ENCODE results near the gene EHD4.

EHD4 gene

DNA sequence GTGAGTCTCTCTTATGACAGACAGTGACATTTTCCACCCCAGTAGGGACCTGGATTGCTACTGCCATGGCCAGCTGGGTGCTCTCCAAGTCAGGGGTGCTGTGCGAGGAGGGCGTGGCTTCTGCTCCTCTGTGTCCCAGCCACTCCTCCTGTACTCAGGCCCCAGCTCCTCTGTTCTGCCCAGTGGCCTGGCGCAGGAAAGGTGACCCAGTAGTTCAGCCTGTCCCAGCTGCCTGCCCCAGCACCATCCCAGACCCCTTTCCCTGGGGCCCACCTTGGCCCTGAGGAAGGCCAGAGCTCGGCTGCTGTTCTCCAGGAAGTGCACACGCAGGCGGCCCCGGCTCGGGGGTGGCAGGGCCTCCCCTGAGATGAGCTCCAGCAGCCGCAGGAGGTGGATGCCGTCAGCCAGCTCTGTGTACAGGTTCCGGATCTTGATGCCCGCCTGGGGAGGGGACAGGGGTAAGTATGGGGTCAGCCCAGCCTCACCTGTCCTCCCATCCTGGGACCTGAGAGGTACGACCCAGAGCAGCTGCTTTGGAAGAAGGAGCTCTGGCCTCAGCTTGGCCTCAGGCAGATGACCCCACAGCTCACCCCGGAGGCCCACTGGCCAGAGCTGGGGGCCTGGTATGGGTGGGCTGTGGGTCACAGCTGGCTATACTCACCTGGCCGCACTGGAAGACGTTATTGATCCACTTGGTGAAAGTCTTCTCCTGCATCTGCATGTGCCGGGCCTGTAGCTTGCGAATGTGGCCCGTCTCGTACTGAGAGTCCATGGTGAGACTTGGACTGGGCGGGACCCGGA is 79.5 kb downstream of the EHD4 start:
- H4K91ac ChIP-seq (ENCODE audit: low read depth, low read length, poor library complexity) = no peak overlapping the region
- no peak for DNase-seq (ENCODE audit: low spot score)

DNA sequence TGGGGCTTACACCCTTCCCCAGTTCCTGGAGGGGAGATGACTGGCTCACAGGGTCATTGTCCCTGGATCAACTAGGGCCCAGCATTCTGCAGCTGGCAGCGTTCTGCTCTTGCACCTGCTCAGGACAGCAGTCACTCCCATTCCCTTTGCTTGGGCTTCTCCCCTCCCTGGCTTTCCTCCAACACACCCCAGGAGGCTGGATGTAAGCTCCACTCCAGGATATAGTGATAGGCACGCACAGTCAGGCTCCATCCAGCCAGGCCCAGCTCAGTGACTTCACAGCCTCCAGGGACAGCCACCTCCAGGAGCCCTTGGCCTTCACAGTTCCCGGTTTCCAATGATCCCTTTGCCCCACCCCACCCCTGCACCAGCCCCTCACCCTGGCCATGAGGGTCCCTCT is 80.4 kb downstream of the EHD4 start:
- Histone ChIP-seq H3K79me1 (ENCODE audit: low read depth, low read length) (no peaks in the 10 kb centered on the region), H3K27me3 (ENCODE audit: control insufficient read depth in 3 of 3, insufficient read depth in 3 of 3, low read depth in 1 of 3, low read length in 3 of 3) (peaks cover 0 to 3% (median under 1%) of the 10 kb centered on the region in 3 experiments), H3K4me3 (ENCODE audit: low read length in 2 of 2) (no peak overlapping the region), H3K23ac (ENCODE audit: low read depth, low read length, poor library complexity) (no peak overlapping the region), H2BK15ac (ENCODE audit: low read length) (no peak overlapping the region), H2BK12ac (ENCODE audit: low read length) (no peak overlapping the region), H3K18ac (ENCODE audit: low read length) (no peak overlapping the region), H3K4me2 (ENCODE audit: insufficient read depth, low read length, poor library complexity, severe bottlenecking) (no peak overlapping the region), H4K8ac (ENCODE audit: low read depth, low read length) (no peak overlapping the region), H3K36me3 (replicated peaks in 1 of 2; ENCODE audit: control insufficient read depth in 2 of 2, insufficient read depth in 2 of 2, low read length in 2 of 2) (no peaks in the 10 kb centered on the region), H3K27ac (replicated peaks; ENCODE audit: low read length) (no peak overlapping the region), H3K14ac (ENCODE audit: low read length) (no peak overlapping the region), H2BK5ac (ENCODE audit: low read length) (no peak overlapping the region), H2AFZ (ENCODE audit: low read length) (no peak overlapping the region), H2AK5ac (ENCODE audit: low read depth, low read length) (no peak overlapping the region), H3K9ac (ENCODE audit: low read depth, low read length, poor library complexity) (no peak overlapping the region), H3K4me1 (ENCODE audit: control insufficient read depth in 2 of 2, insufficient read depth in 1 of 2, low read depth in 1 of 2, low read length in 2 of 2) (peaks cover 0 to 9% of the 10 kb centered on the region in 2 donors), H3K9me3 (replicated peaks in 1 of 2; ENCODE audit: control insufficient read depth in 2 of 2, insufficient read depth in 1 of 2, low read depth in 1 of 2, low read length in 2 of 2) (no peaks in the 10 kb centered on the region), H2BK120ac (ENCODE audit: low read depth, low read length) (no peak overlapping the region), H3K4ac (ENCODE audit: low read length) (no peak overlapping the region), H4K91ac (ENCODE audit: low read depth, low read length, poor library complexity) (no peak overlapping the region)
- no peak for DNase-seq (ENCODE audit: low spot score)
- no CpG with 5 or more reads among the region's 3 CpGs for WGBS, 2 donors (ENCODE audit: extremely low coverage in 2 of 2, insufficient read length in 2 of 2, insufficient replicate concordance in 1 of 2)

More for the DNA sequence above, 79.5 kb downstream of the EHD4 start:
- peak overlapping the region; percentile 81 for H3K23ac ChIP-seq (ENCODE audit: low read depth, low read length, poor library complexity)
- H2AFZ ChIP-seq (ENCODE audit: low read length) = no peak overlapping the region
- H2BK5ac ChIP-seq (ENCODE audit: low read length) = no peak overlapping the region
- H3K4ac ChIP-seq (ENCODE audit: low read length) = no peak overlapping the region
- H3K9me3 ChIP-seq (replicated peaks in 1 of 2; ENCODE audit: control insufficient read depth in 2 of 2, insufficient read depth in 1 of 2, low read depth in 1 of 2, low read length in 2 of 2) = no peaks in the 10 kb centered on the region
- no CpG with 5 or more reads among the region's 22 CpGs for WGBS, 2 donors (ENCODE audit: extremely low coverage in 2 of 2, insufficient read length in 2 of 2, insufficient replicate concordance in 1 of 2)
- H2BK120ac ChIP-seq (ENCODE audit: low read depth, low read length) = no peak overlapping the region
- no peaks in the 10 kb centered on the region for H3K27me3 ChIP-seq (ENCODE audit: control insufficient read depth in 3 of 3, insufficient read depth in 3 of 3, low read depth in 1 of 3, low read length in 3 of 3)
- H2BK12ac ChIP-seq (ENCODE audit: low read length) = no peak overlapping the region
- peaks cover 0 to 9% of the 10 kb centered on the region in 2 donors for H3K4me1 ChIP-seq (ENCODE audit: control insufficient read depth in 2 of 2, insufficient read depth in 1 of 2, low read depth in 1 of 2, low read length in 2 of 2)
- peak overlapping the region; percentile 74 for H2AK5ac ChIP-seq (ENCODE audit: low read depth, low read length)
- H3K4me3 ChIP-seq (ENCODE audit: low read length in 2 of 2) = no peak overlapping the region
- H3K14ac ChIP-seq (ENCODE audit: low read length) = peak overlapping the region; percentile 58
- H2BK15ac ChIP-seq (ENCODE audit: low read length) = peak overlapping the region; percentile 34
- H3K4me2 ChIP-seq (ENCODE audit: insufficient read depth, low read length, poor library complexity, severe bottlenecking) = no peak overlapping the region
- H3K79me1 ChIP-seq (ENCODE audit: low read depth, low read length) = no peaks in the 10 kb centered on the region
- no peaks in the 10 kb centered on the region for H3K36me3 ChIP-seq (replicated peaks in 1 of 2; ENCODE audit: control insufficient read depth in 2 of 2, insufficient read depth in 2 of 2, low read length in 2 of 2)
- H4K8ac ChIP-seq (ENCODE audit: low read depth, low read length) = no peak overlapping the region
- H3K18ac ChIP-seq (ENCODE audit: low read length) = peak overlapping the region; percentile 77
- no peak overlapping the region for H3K27ac ChIP-seq (replicated peaks; ENCODE audit: low read length)
- peak overlapping the region; percentile 27 for H3K9ac ChIP-seq (ENCODE audit: low read depth, low read length, poor library complexity)

DNA sequence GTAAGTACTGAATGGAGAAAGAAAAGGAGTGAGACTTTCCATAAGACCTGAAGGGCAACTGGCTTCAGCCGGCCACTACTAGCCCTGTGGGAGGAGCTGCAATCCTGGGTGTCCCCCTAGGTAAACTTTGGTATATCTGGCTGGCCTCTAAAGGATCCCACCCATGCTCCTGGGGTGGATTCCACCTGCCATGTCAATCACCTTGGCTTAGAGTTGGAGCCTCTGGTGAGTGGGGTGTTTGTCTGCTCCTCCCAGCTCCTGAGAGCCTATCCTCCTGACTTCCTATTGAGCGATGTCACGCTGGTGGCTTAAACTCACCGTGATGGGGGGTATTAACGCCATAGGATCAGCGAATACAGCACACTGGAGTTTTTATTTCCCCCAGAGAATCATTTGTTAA is 81.1 kb downstream of the EHD4 start:
- no peaks in the 10 kb centered on the region for H3K36me3 ChIP-seq (replicated peaks in 1 of 2; ENCODE audit: control insufficient read depth in 2 of 2, insufficient read depth in 2 of 2, low read length in 2 of 2)
- no peak overlapping the region for H3K9ac ChIP-seq (ENCODE audit: low read depth, low read length, poor library complexity)
- H4K91ac ChIP-seq (ENCODE audit: low read depth, low read length, poor library complexity) = no peak overlapping the region
- H2BK120ac ChIP-seq (ENCODE audit: low read depth, low read length) = no peak overlapping the region
- no peak overlapping the region for H2BK15ac ChIP-seq (ENCODE audit: low read length)
- H3K27ac ChIP-seq (replicated peaks; ENCODE audit: low read length) = no peak overlapping the region
- no peak overlapping the region for H2BK12ac ChIP-seq (ENCODE audit: low read length)
- no peak overlapping the region for H3K4me2 ChIP-seq (ENCODE audit: insufficient read depth, low read length, poor library complexity, severe bottlenecking)
- no peak overlapping the region for H4K8ac ChIP-seq (ENCODE audit: low read depth, low read length)
- no CpG with 5 or more reads among the region's 6 CpGs for WGBS, 2 donors (ENCODE audit: extremely low coverage in 2 of 2, insufficient read length in 2 of 2, insufficient replicate concordance in 1 of 2)
- no peak for DNase-seq (ENCODE audit: low spot score)
- H3K27me3 ChIP-seq (ENCODE audit: control insufficient read depth in 3 of 3, insufficient read depth in 3 of 3, low read depth in 1 of 3, low read length in 3 of 3) = peaks cover 0 to 3% (median 2%) of the 10 kb centered on the region in 3 experiments
- no peaks in the 10 kb centered on the region for H3K79me1 ChIP-seq (ENCODE audit: low read depth, low read length)
- H3K4me3 ChIP-seq (ENCODE audit: low read length in 2 of 2) = no peak overlapping the region
- H2AFZ ChIP-seq (ENCODE audit: low read length) = peak overlapping the region; percentile 74
- H3K18ac ChIP-seq (ENCODE audit: low read length) = no peak overlapping the region
- H2AK5ac ChIP-seq (ENCODE audit: low read depth, low read length) = no peak overlapping the region
- H3K4ac ChIP-seq (ENCODE audit: low read length) = no peak overlapping the region
- H3K14ac ChIP-seq (ENCODE audit: low read length) = no peak overlapping the region
- H3K23ac ChIP-seq (ENCODE audit: low read depth, low read length, poor library complexity) = no peak overlapping the region
- H2BK5ac ChIP-seq (ENCODE audit: low read length) = no peak overlapping the region
- H3K9me3 ChIP-seq (replicated peaks in 1 of 2; ENCODE audit: control insufficient read depth in 2 of 2, insufficient read depth in 1 of 2, low read depth in 1 of 2, low read length in 2 of 2) = no peaks in the 10 kb centered on the region
- H3K4me1 ChIP-seq (ENCODE audit: control insufficient read depth in 2 of 2, insufficient read depth in 1 of 2, low read depth in 1 of 2, low read length in 2 of 2) = peaks cover 0 to 10% of the 10 kb centered on the region in 2 donors

DNA sequence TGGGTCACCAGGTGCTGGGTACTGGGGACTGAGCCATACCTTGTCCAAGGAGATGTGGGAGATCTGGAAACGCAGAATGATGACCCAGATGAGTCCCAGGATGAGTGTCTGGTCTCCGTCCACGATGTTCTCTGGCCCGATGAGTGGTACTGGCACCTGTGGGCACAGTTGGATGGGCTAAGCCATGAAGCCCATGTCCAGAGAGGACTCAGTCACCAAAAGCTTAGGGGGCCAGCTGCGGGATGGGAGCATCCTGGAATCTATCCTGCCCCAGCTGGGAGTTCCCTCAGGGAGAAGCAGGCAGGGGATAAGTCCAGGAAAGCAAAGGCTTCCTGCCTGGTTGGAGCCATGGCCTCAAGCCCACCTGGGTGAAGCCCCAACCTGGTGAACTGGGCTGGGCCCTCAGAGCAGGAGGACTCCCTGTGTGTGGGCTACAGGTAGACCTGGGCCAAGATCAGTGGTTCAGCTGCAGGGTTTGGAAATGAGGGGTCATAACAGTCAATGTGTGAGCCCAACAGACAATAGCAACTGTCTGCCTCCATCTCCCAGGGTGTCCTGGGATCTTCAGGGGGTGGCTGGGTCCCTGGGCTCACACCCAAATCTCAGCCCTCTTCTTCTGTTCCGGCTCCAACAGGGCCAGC is 82.2 kb downstream of the EHD4 start:
- peaks cover 0 to 10% of the 10 kb centered on the region in 2 donors for H3K4me1 ChIP-seq (ENCODE audit: control insufficient read depth in 2 of 2, insufficient read depth in 1 of 2, low read depth in 1 of 2, low read length in 2 of 2)
- no peak overlapping the region for H3K27ac ChIP-seq (replicated peaks; ENCODE audit: low read length)
- no peak overlapping the region for H3K4me3 ChIP-seq (ENCODE audit: low read length in 2 of 2)
- H3K36me3 ChIP-seq (replicated peaks in 1 of 2; ENCODE audit: control insufficient read depth in 2 of 2, insufficient read depth in 2 of 2, low read length in 2 of 2) = no peaks in the 10 kb centered on the region
- peak overlapping the region; percentile 27 for H2BK5ac ChIP-seq (ENCODE audit: low read length)
- H2AK5ac ChIP-seq (ENCODE audit: low read depth, low read length) = no peak overlapping the region
- H3K14ac ChIP-seq (ENCODE audit: low read length) = no peak overlapping the region
- WGBS, 2 donors (ENCODE audit: extremely low coverage in 2 of 2, insufficient read length in 2 of 2, insufficient replicate concordance in 1 of 2) = no CpG with 5 or more reads among the region's 6 CpGs
- H3K9me3 ChIP-seq (replicated peaks in 1 of 2; ENCODE audit: control insufficient read depth in 2 of 2, insufficient read depth in 1 of 2, low read depth in 1 of 2, low read length in 2 of 2) = no peaks in the 10 kb centered on the region
- H2BK12ac ChIP-seq (ENCODE audit: low read length) = no peak overlapping the region
- H4K8ac ChIP-seq (ENCODE audit: low read depth, low read length) = no peak overlapping the region
- H3K27me3 ChIP-seq (ENCODE audit: control insufficient read depth in 3 of 3, insufficient read depth in 3 of 3, low read depth in 1 of 3, low read length in 3 of 3) = peaks cover 0 to 3% (median 2%) of the 10 kb centered on the region in 3 experiments
- H3K23ac ChIP-seq (ENCODE audit: low read depth, low read length, poor library complexity) = peak overlapping the region; percentile 18
- no peak overlapping the region for H3K4me2 ChIP-seq (ENCODE audit: insufficient read depth, low read length, poor library complexity, severe bottlenecking)
- H2BK120ac ChIP-seq (ENCODE audit: low read depth, low read length) = no peak overlapping the region
- no peak overlapping the region for H3K9ac ChIP-seq (ENCODE audit: low read depth, low read length, poor library complexity)
- no peak overlapping the region for H2BK15ac ChIP-seq (ENCODE audit: low read length)
- no peak overlapping the region for H3K4ac ChIP-seq (ENCODE audit: low read length)
- DNase-seq (ENCODE audit: low spot score) = no peak
- no peak overlapping the region for H2AFZ ChIP-seq (ENCODE audit: low read length)
- no peaks in the 10 kb centered on the region for H3K79me1 ChIP-seq (ENCODE audit: low read depth, low read length)
- no peak overlapping the region for H4K91ac ChIP-seq (ENCODE audit: low read depth, low read length, poor library complexity)
- no peak overlapping the region for H3K18ac ChIP-seq (ENCODE audit: low read length)

Measured in neuronal stem cell (in vitro differentiated cells).